NCI-H774 (cell line): ENCODE measurements around the gene CATSPERE.
"Not testable (repeated sequence)": the region's sequence is repeated elsewhere in the genome, so short reads cannot be mapped to it uniquely, and the experiment has no call there.

Source experiments
- DNase-seq: peaks from one replicate; lab custom pipeline; 2025; lab: John Stamatoyannopoulos, UW

The CATSPERE gene

DNA sequence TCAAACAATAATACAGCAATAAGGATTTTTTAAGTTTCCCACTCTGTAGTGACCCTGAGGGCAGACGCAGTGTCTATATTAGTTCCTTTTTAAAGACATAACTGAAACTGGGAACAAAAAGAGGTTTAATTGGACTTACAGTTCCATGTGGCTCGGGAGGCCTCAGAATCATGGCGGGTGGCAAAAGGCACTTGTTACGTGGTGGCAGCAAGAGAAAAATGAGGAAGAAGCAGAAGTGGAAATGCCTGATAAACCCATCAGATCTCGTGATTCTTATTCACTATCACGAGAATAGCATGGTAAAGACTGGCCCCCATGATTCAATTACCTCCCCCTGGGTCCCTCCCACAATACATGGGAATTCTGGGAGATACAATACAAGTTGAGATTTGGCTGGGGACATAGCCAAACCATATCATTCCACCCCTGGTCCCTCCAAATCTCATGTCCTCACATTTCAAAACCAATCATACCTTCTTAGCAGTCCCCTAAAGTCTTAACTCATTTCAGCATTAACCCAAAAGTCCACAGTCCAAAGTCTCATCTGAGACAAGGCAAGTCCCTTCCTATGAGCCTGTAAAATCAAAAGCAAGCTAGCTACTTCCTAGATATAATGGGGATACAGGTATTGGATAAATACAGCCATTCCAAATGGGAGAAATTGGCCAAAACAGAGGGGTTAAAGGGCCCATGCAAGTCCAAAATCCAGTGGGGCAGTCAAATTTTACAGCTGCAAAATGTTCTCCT is 205.8 kb downstream of the CATSPERE start:
- not testable (repeated sequence) for DNase-seq

DNA sequence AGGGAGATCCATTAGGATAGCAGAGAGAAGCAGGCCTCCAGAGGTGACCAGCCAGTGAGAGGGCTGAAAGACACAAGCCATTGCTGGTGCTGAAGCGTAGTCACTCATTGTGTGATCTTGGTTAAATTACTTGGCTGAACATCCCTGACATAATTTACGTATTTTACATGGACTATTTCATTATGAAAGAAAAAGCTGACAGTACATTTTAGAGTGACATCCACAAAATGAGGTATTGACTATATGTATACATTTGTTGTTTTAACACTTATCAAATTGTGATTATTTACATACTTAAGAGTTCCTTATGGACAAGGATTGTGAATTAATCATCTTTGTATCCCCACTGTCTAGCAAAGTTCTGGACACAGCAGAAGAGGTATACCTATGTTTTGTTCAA is 206.7 kb downstream of the CATSPERE start:
- no peak for DNase-seq

DNA sequence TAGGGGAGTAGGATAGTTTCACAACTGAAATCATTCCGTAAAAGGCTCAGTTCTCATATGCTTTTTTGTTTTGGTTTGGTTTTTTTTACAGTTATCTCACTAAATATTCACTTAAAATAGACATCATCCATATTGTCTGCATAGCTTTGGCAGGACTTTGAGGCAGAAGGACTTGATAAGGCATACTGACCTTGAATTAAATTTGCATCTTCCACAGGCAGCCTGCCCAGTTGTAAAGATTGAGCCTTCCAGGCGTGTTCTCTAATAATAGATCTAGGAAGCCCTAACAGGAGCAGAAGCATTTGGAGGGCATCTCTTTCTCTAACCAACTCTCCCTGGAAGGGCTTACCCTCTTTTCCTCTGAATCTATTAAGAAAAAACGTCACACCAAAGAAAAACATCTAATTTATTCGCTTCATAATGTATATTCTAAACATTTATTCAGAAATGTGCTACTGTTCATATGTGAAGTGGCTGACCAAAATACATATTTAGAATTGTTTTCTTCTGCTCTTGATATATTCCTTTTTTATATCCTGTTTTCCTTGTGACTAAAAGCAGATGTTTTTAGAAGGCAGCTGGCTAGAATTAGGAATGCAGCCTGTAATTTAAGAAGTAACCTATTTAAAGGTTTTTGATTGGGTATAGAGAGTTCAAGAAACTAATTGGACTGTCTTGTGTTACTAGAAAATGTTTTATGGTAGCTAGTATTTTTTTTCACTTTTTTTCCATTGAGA is 212.0 kb downstream of the CATSPERE start:
- DNase-seq, result no peak

DNA sequence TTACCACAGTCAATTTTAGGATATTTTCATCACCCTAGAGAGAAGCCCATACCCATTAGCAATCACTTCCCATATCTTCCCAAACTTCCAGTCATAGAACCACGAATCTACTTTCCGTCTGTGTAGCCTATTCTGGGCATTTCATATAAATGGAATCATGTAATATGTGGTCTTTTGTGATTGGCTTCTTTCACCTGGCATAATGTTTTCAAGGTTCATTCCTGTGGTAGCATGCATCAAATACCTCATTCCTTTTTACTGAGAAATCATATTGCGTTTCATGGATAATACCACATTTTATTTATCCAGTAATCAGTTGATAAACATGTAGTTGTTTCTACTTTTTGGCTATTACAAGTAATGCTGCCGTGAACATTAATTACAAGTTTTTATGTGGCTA is 213.4 kb downstream of the CATSPERE start:
- no peak for DNase-seq

DNA sequence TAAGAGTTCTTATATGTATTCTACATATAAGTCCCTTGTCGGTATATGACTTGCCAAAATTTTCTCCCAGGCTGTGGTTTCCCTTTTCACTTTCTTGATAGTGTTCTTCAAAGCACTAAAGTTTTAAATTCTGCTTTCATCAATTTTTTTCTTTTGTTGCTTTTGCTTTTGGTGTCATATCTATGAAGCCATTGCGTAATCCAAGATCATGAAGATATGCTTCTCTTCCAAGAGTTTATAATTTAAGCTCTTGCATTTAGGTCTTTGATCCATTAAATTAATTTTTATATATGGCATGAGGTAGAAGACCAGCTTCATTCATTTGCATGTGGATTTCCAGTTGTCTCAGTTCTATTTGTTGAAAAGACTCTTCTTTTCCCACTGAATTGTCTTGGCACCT is 214.1 kb downstream of the CATSPERE start:
- no peak for DNase-seq

DNA sequence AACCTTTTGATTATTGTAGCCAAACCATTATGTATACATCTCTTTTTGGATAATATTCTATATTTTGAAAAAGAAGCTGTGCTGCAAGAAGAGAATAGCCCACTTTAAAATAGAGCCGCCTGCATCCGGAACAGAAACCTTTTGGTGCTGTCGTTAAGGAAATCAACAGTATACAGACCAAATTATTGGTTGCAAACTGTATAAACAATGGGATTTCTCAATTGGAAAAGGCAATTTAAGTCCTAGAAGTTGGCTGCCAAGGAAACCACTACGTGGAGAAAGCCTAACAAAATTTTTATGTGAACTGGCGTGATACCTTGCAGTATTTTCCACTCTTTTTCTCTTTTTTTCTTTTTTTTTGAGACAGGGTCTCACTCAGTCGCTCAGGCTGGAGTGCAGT is 217.6 kb downstream of the CATSPERE start:
- DNase-seq, result no peak

DNA sequence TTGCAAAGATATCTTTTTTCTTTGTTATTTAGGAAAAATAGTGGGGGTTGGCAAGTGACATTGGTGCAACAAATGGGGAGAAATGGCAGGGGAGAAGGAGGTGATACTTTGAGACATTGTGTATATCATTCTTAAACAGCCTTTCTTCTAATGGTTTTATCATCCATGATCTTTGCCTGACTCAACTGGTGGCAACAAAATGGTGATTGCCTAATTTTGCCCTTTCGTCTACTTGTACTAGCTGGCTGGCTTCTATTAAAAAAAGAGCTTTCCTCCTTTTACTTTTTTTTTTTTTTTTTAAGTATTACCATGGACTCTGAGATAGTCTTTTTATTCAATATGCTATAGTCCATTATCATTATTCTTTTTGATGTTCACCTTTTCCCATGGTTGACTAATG is 219.6 kb downstream of the CATSPERE start:
- DNase-seq, result no peak

DNA sequence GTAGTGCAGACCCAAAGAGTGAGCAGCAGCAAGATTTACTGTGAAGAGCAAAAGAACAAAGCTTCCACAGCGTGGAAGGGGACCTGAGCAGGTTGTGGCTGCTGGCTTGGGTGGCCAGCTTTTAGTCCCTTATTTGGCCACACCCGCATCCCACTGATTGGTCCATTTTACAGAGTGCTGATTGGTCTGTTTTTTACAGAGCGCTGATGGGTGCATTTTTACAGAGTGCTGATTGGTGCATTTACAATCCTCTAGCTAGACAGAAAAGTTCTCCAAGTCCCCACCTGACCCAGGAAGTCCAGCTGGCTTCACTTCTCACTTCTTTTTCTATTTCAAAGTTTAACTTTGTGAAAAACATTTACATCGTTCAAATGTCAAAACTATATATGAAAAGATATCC is 221.0 kb downstream of the CATSPERE start:
- not testable (repeated sequence) for DNase-seq
